Measurements from ENCODE around the gene NT5DC1.

DNA sequence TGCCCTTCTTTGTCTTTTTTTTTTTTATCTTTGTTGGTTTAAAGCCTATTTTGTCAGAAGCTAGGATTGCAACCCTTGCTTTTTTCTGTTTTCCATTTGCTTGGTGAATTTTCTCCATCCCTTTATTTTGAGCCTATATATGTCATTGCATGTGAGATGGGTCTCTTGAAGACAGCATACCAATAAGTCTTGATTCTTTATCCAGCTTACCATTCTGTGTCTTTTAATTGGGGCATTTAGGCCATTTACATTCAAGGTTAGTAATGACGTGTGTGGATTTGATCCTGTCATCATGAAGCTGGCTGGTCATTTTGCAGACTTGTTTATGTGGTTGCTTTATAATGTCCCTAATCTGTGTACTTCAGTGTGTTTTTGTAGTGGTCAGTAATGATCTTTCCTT, 162.7 kb downstream of the NT5DC1 start:
- TF ChIP-seq, protein P1, sequence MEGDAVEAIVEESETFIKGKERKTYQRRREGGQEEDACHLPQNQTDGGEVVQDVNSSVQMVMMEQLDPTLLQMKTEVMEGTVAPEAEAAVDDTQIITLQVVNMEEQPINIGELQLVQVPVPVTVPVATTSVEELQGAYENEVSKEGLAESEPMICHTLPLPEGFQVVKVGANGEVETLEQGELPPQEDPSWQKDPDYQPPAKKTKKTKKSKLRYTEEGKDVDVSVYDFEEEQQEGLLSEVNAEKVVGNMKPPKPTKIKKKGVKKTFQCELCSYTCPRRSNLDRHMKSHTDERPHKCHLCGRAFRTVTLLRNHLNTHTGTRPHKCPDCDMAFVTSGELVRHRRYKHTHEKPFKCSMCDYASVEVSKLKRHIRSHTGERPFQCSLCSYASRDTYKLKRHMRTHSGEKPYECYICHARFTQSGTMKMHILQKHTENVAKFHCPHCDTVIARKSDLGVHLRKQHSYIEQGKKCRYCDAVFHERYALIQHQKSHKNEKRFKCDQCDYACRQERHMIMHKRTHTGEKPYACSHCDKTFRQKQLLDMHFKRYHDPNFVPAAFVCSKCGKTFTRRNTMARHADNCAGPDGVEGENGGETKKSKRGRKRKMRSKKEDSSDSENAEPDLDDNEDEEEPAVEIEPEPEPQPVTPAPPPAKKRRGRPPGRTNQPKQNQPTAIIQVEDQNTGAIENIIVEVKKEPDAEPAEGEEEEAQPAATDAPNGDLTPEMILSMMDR (IDR thresholded peaks at IDR 0.05 in 4 of 5, conservative IDR thresholded peaks at IDR 0.05 in 1 of 5), result no peak
- TF ChIP-seq POLR2A (IDR thresholded peaks at IDR 0.05), result no peak
